ENCODE data around the gene KCNC2. TPM values are rescaled to one million over a fixed set of nuclear protein-coding genes. Genes with fewer than 3 reads are reported as not detected.

The KCNC2 gene
- polyA plus RNA-seq, 1 experiment = not detected

DNA sequence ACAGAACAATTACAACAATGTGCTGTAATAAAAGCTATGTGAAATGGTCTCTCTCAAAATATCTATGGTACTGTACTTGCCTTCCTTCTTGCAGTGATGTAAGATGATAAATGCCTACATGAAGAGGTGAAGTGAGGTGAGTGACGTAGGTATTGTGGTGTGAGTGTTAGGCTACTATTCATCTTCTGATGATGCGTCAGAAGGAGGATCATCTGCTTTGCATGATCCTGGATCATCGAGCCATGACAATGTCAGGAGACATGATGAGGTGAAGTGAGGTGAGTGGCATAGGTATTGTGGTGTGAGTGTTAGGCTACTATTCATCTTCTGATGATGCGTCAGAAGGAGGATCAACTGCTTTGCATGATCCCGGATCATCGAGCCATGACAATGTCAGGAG lies 105.8 kb downstream of the KCNC2 start:
- CTCF ChIA-PET = no interaction called here
- TF ChIP-seq, protein P1, sequence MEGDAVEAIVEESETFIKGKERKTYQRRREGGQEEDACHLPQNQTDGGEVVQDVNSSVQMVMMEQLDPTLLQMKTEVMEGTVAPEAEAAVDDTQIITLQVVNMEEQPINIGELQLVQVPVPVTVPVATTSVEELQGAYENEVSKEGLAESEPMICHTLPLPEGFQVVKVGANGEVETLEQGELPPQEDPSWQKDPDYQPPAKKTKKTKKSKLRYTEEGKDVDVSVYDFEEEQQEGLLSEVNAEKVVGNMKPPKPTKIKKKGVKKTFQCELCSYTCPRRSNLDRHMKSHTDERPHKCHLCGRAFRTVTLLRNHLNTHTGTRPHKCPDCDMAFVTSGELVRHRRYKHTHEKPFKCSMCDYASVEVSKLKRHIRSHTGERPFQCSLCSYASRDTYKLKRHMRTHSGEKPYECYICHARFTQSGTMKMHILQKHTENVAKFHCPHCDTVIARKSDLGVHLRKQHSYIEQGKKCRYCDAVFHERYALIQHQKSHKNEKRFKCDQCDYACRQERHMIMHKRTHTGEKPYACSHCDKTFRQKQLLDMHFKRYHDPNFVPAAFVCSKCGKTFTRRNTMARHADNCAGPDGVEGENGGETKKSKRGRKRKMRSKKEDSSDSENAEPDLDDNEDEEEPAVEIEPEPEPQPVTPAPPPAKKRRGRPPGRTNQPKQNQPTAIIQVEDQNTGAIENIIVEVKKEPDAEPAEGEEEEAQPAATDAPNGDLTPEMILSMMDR (IDR thresholded peaks at IDR 0.05; ENCODE audit: insufficient read depth, low read depth, low read length) = no peak
- POLR2A ChIA-PET = no interaction called here
- H3K27me3 ChIP-seq (ENCODE audit: control insufficient read depth, insufficient read depth, low read length) = no peaks in the 10 kb centered on the region
- H3K36me3 ChIP-seq (ENCODE audit: control insufficient read depth, insufficient read depth, low read length) = no peaks in the 10 kb centered on the region
- H3K4me3 ChIP-seq (ENCODE audit: low read depth, low read length) = no peak overlapping the region
- no peak for DNase-seq (ENCODE audit: low read depth)

DNA sequence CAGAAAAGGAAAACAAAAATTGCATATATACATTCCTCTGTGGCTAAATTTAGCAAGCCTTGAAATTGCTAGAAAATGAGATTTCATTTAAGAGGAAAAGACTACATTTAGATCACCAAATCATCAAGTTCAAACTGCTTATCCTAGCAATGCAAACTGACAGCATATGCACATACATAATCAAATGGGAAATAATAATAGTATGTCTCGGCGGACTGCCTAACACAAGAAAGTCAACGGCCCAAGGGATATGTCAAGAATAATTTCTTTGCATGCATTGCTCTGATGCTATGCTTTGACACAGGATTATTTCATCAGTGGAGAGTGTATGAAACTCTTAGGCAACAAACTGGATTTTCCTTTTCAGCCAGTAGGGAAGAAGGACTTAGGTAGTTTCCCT lies 107.9 kb downstream of the KCNC2 start:
- DNase-seq (ENCODE audit: low read depth) = no peak
- no peaks in the 10 kb centered on the region for H3K36me3 ChIP-seq (ENCODE audit: control insufficient read depth, insufficient read depth, low read length)
- ChIA-PET POLR2A (no interaction called here), CTCF (no interaction called here)
- H3K27me3 ChIP-seq (ENCODE audit: control insufficient read depth, insufficient read depth, low read length) = no peaks in the 10 kb centered on the region
- TF ChIP-seq, protein P1 (IDR thresholded peaks at IDR 0.05; ENCODE audit: insufficient read depth, low read depth, low read length) = no peak
- H3K4me3 ChIP-seq (ENCODE audit: low read depth, low read length) = no peak overlapping the region

DNA sequence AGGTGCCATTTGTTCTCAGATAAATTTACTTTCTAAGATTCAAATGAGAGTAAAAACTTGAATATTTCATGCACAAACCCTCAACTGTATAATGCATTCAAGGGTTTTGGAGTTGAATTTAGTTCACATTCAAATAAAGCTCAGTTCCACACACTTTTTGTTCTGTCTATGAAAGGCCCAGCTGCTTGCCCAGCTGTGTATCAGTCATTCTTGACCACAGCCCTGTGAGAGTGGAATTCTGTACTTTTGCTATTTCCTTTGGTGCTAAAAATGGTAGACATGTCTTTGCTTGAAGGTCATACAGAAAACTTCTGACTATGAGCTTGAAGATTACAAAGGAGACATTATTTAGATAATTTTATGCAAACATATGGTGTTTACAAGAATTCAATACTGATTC lies 110.4 kb downstream of the KCNC2 start:
- POLR2A ChIA-PET = no interaction called here
- DNase-seq (ENCODE audit: low read depth) = no peak
- no peaks in the 10 kb centered on the region for H3K27me3 ChIP-seq (ENCODE audit: control insufficient read depth, insufficient read depth, low read length)
- TF ChIP-seq, protein P1 (IDR thresholded peaks at IDR 0.05; ENCODE audit: insufficient read depth, low read depth, low read length) = no peak
- no peak overlapping the region for H3K4me3 ChIP-seq (ENCODE audit: low read depth, low read length)
- no peaks in the 10 kb centered on the region for H3K36me3 ChIP-seq (ENCODE audit: control insufficient read depth, insufficient read depth, low read length)
- CTCF ChIA-PET = no interaction called here

DNA sequence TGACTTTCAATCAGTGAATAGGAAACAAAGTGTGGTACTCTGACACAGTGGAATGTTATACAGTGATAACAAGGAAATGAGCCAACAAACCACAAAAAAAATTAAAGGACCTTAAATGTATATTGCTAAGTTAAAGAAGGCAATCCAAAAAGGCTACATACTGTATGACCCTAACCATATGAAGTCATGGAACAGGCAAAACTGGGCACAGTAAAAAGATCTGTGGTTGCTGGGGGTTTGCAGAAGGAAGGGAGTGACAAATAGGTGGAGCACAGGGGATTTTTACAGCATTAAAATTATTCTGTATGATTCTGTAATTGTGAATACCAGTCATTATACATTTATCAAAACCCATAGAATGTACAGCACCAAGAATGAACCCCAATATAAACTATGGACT lies 112.6 kb downstream of the KCNC2 start:
- TF ChIP-seq, protein P1 (IDR thresholded peaks at IDR 0.05; ENCODE audit: insufficient read depth, low read depth, low read length) = no peak

DNA sequence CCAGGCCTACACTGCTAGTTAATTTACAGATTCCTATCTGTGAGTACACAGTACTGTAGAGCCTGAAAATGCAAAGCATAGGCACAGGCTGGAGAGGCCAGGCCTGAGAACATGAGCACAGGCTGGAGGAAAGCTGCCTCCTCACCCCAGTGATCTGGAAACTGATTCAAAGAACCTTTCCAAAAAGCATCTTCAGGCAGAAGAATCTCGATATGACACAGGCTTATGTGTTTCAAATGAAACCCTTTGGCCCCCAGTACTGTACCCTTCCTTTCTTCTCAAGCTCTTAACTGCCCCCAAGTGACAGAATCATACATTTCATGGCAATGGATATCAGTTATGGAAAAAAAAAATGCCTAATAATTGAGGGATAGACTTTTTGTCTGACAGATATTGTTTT lies 122.0 kb downstream of the KCNC2 start:
- ChIA-PET CTCF (no interaction called here), POLR2A (no interaction called here)
- no peak for DNase-seq (ENCODE audit: low read depth)
- Histone ChIP-seq H3K36me3 (ENCODE audit: control insufficient read depth, insufficient read depth, low read length) (no peaks in the 10 kb centered on the region), H3K4me3 (ENCODE audit: low read depth, low read length) (no peak overlapping the region), H3K27me3 (ENCODE audit: control insufficient read depth, insufficient read depth, low read length) (no peaks in the 10 kb centered on the region)
- TF ChIP-seq, protein P1 (IDR thresholded peaks at IDR 0.05; ENCODE audit: insufficient read depth, low read depth, low read length) = no peak

More for the DNA sequence above, 112.6 kb downstream of the KCNC2 start:
- Histone ChIP-seq H3K4me3 (ENCODE audit: low read depth, low read length) (no peak overlapping the region), H3K27me3 (ENCODE audit: control insufficient read depth, insufficient read depth, low read length) (no peaks in the 10 kb centered on the region), H3K36me3 (ENCODE audit: control insufficient read depth, insufficient read depth, low read length) (no peaks in the 10 kb centered on the region)
- CTCF ChIA-PET = no interaction called here
- DNase-seq (ENCODE audit: low read depth) = no peak
- POLR2A ChIA-PET = no interaction called here

Data from BJ (cell line).